Measurements from ENCODE around the gene F2RL1.
A peak's percentile ranks its signal among the peaks of the same experiment; 100 is the strongest.
"Not testable (repeated sequence)": the region's sequence is repeated elsewhere in the genome, so short reads cannot be mapped to it uniquely, and the experiment has no call there.

Gene F2RL1, protein sequence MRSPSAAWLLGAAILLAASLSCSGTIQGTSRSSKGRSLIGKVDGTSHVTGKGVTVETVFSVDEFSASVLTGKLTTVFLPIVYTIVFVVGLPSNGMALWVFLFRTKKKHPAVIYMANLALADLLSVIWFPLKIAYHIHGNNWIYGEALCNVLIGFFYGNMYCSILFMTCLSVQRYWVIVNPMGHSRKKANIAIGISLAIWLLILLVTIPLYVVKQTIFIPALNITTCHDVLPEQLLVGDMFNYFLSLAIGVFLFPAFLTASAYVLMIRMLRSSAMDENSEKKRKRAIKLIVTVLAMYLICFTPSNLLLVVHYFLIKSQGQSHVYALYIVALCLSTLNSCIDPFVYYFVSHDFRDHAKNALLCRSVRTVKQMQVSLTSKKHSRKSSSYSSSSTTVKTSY

DNA sequence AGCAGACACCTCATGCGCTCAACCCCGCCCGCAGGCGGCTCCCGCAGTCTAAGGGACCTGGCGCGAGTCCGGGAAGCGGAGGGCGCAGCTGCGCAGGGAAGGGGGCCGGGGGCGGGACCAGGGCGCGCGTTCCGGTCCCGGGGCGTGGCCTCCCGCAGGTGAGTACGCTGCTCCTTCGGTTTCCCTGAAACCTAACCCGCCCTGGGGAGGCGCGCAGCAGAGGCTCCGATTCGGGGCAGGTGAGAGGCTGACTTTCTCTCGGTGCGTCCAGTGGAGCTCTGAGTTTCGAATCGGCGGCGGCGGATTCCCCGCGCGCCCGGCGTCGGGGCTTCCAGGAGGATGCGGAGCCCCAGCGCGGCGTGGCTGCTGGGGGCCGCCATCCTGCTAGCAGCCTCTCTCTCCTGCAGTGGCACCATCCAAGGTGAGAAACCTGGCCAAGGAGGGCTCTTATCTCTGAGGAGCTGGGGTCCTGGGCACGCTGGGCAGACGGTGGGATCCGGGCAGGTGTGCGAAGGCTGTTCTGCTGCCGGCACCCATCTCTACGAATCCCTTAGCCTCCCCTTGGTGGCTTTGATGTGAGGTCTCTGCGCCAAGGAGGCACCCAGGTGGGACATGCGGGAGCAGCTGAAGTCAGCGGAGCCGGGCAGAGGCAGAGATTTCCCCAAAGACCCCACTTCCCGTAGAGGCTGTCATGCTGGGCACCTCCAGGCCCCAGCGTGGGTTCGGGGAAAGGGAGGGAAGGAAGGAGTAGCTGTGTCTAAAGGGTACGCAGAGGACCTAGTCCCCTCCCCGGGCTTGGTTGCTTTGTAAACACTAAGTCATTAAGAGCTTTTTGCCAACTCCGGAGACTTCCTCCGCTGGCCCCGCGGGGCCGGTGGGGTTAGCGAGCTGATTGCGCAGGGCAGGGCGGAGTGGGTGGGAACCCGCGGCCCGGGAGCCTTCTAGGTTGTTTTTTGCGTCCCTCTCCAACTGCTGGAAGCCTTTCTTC is at the start of gene F2RL1:
F2RL1 (plus strand) TSS at position 187 of the 988 bp plus-strand sequence; CDS start at position 340, 153 bp downstream.
- no peak within 1 kb of the TSS for H3K27ac Mint-ChIP-seq
- H3K4me1 Mint-ChIP-seq: peaks cover 5% of the 10 kb centered on the region
- H3K36me3 Mint-ChIP-seq: no peaks in the 10 kb centered on the region
- DNase-seq (ENCODE audit: low spot score in 2 of 2) (peak; percentile 4 to 59), ATAC-seq (peak; percentile 65)
- peak within 1 kb of the TSS; percentile 63 for H3K4me3 Mint-ChIP-seq
- no peaks in the 10 kb centered on the region for H3K9me3 Mint-ChIP-seq

DNA sequence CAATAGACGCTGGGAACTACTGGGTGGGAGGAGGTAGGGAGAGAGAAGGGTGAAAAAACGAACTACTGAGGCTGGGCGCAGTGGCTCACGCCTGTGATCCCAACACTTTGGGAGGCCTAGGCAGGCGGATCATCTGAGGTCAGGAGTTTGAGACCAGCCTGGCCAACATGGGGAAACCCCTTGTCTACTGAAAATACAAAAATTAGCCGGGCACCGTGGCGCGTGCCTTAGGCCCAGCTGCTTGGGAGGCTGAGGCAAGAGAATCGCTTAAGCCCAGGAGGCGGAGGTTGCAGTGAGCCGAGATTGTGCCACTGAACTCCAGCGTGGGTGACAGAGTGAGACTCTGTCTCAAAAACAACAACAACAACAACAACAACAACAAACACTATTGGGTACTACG is 47.8 kb upstream of the F2RL1 start:
- H3K4me3 Mint-ChIP-seq; H3K27ac Mint-ChIP-seq; DNase-seq (ENCODE audit: low spot score in 2 of 2); H3K4me1 Mint-ChIP-seq; ATAC-seq; H3K9me3 Mint-ChIP-seq; H3K36me3 Mint-ChIP-seq: not testable (repeated sequence)

DNA sequence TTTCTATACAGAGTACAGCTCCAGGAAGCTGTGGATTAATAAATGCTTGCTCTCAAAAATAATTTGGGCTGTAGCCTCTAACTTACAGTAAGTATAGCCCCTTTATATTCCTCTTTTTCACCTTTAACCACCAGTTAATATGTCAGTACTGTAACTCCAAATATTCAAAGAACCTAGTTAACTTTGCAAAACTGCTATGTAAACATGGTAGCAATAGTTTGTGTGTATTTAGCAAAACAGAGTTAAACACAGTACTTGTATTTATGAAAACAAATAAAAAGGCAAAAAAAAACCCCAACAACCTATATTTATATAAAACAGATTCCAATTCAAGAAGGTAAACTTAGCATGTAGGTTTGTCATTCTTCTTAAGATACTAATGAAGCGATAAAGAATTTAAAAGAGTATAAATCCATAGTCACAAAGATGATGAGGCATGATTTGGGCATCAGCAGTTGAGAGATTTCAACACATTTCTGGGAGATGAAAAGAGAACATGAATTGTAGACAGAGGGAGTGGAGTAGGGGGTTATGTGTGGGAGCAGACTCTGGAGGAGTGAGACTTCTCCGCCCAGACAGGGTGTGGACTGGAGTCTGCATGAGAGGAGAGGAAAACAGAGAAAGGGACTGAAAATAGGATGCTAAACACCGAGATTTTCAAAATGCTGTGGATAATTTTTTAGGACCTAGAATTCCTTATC is 47.0 kb upstream of the F2RL1 start:
- no peak overlapping the region for H3K4me3 Mint-ChIP-seq
- H3K27ac Mint-ChIP-seq: peak overlapping the region; percentile 3
- H3K36me3 Mint-ChIP-seq: no peaks in the 10 kb centered on the region

DNA sequence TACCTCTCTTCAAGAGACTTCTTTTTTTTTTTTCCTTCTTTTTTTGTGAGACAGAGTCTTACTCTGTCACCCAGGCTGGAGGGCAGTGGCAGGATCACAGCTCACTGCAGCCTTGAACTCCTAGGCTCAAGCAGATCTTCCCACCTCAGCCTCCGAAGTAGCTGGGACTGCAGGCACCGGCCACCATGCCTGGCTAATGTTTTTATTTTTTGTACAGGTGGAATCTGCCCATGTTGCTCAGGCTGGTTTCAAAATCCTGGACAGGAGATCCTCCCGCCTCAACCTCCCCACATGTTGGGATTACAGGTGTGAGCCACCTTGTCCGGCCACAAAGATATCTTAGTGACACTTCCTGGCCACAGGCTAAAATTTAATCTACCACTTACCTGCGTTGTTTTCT is 42.9 kb upstream of the F2RL1 start:
- no peak for ATAC-seq
- H3K27ac Mint-ChIP-seq: no peak overlapping the region

More for the DNA sequence above, 47.0 kb upstream of the F2RL1 start:
- Mint-ChIP-seq H3K9me3 (no peaks in the 10 kb centered on the region), H3K4me1 (peaks cover under 1% of the 10 kb centered on the region)
- DNase-seq (ENCODE audit: low spot score in 2 of 2): no peak
- no peak for ATAC-seq

DNA sequence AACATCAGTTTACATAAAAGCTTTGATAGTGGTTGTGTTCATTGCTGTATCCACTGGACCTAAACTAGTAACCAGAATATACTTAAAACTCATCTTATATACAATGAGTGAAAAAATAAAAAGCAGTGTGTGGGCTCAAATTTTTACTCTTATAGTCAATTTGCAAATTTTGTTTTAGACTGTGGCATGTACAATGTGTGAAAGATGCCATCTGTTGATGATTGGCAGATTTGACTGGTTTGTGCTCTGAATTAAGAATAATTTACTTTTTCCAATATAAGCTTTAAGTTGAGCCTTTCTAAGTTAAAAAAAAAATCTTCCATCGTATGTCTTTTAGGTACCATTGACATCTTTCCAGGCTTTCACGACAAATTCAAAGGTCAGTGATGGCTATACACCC is 42.4 kb upstream of the F2RL1 start:
- H3K36me3 Mint-ChIP-seq: no peaks in the 10 kb centered on the region
- ATAC-seq: no peak
- H3K27ac Mint-ChIP-seq: no peak overlapping the region
- H3K9me3 Mint-ChIP-seq: no peaks in the 10 kb centered on the region
- DNase-seq (ENCODE audit: low spot score in 2 of 2): no peak
- H3K4me1 Mint-ChIP-seq: no peaks in the 10 kb centered on the region
- no peak overlapping the region for H3K4me3 Mint-ChIP-seq

More for the DNA sequence above, 42.9 kb upstream of the F2RL1 start:
- no peak for DNase-seq (ENCODE audit: low spot score in 2 of 2)
- no peaks in the 10 kb centered on the region for H3K4me1 Mint-ChIP-seq
- H3K4me3 Mint-ChIP-seq: no peak overlapping the region
- H3K36me3 Mint-ChIP-seq: no peaks in the 10 kb centered on the region
- H3K9me3 Mint-ChIP-seq: no peaks in the 10 kb centered on the region

DNA sequence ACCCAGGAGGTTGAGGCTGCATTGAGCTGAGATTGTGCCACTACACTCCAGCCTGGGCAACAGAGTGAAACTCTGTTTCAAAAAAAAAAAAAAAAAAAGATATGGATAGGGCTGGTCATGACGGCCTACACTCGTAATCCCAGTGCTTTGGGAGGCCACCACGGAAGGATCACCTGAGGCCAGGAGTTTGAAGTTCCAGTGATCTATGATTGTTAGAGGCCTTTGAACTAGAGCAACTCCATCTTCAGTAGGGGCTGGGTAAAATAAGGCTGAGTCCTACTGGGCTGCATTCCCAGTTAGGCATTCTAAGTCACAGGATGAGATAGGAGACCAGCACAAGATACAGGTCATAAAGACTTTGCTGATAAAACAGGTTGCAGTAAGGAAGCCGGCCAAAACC is 38.2 kb upstream of the F2RL1 start:
- not testable (repeated sequence) for H3K4me1 Mint-ChIP-seq; DNase-seq (ENCODE audit: low spot score in 2 of 2); ATAC-seq; H3K9me3 Mint-ChIP-seq; H3K36me3 Mint-ChIP-seq; H3K4me3 Mint-ChIP-seq; H3K27ac Mint-ChIP-seq

DNA sequence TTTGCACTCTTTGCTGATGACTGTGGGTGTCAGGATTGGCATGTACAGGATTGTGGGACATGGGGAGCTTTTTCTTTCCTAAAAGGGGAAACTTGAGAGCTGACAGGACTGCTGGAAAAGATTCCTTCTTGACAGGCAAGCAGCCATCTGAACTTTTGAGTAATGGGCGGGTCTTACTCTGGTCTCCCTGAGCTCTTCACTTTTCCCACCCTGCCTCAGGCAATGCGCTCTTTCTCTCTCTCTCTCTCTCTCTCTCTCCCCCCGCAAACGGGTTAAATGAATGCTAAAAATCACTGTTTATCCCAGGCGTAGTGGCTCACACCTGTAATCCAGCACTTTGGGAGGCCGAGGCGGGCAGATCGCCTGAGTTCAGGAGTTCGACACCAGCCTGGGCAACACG is 37.1 kb upstream of the F2RL1 start:
- H3K27ac Mint-ChIP-seq: no peak overlapping the region
- no peak overlapping the region for H3K4me3 Mint-ChIP-seq
- H3K9me3 Mint-ChIP-seq: no peaks in the 10 kb centered on the region
- no peaks in the 10 kb centered on the region for H3K36me3 Mint-ChIP-seq
- no peaks in the 10 kb centered on the region for H3K4me1 Mint-ChIP-seq
- ATAC-seq (no peak), DNase-seq (ENCODE audit: low spot score in 2 of 2) (no peak)

DNA sequence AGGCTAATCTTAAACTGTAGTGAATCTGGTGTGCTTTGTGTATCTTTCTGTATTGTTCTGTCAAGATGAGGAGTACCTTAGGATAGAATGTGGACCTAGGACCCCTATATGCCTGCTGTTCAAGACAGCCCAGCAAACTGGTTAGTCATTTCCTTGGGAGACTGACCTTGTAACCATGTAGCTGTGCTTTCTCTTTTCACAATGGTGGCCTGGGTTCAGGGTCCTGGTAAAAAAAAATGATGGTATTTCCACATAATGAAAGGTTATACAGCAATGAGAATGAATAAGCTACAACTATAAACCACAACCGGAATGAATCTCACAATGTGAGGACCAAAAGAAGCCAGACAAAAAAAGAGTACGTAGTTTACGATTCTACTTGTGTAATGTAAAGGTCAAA is 36.4 kb upstream of the F2RL1 start:
- no peak for DNase-seq (ENCODE audit: low spot score in 2 of 2)
- H3K4me1 Mint-ChIP-seq: no peaks in the 10 kb centered on the region
- ATAC-seq: no peak
- H3K4me3 Mint-ChIP-seq: no peak overlapping the region
- H3K9me3 Mint-ChIP-seq: no peaks in the 10 kb centered on the region
- H3K36me3 Mint-ChIP-seq: no peaks in the 10 kb centered on the region
- H3K27ac Mint-ChIP-seq: no peak overlapping the region

DNA sequence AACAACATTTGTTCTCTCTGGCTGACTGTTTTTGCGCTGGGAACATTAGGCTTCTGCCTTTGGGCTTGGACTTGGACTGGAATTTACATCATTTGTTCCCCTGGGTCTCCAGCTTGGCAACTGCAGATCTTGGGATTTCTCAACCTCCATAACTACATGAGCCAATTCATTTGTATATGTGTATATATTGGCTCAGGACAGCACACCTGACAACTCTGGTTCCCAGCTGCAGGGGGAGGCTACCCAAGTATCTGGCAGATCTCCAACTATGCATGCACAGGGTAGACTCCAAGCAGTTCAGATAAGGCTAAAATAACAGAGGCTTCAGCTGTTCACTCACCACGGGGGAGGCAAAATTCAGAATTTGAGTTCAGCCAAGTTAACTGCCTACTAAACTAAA is 31.6 kb upstream of the F2RL1 start:
- Mint-ChIP-seq H3K36me3 (no peaks in the 10 kb centered on the region), H3K4me3 (no peak overlapping the region), H3K4me1 (peaks cover 17% of the 10 kb centered on the region), H3K9me3 (no peaks in the 10 kb centered on the region), H3K27ac (no peak overlapping the region)
- DNase-seq (ENCODE audit: low spot score in 2 of 2) (no peak), ATAC-seq (no peak)

DNA sequence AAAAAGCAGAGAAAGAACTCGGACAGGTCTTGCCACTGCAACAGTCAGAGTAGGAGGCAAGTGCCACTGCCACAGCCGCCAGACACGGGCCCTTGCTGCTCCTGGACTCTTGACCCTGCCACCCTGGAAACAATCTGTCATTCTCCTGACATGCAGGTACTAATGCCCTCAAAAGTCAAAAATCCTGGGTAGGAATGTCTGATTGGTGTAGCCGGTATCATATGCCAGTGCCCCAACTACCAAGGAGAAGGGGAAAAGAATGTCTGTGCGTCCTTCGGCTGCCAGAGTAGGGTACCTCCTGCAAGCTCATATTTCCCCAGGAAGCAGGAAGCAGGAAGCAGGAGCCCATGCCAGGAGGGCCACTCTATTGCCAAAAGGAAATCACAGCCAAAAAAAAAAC is 30.5 kb upstream of the F2RL1 start:
- no peak overlapping the region for H3K4me3 Mint-ChIP-seq
- peaks cover 17% of the 10 kb centered on the region for H3K4me1 Mint-ChIP-seq
- no peak for ATAC-seq
- no peaks in the 10 kb centered on the region for H3K9me3 Mint-ChIP-seq
- no peak overlapping the region for H3K27ac Mint-ChIP-seq
- no peak for DNase-seq (ENCODE audit: low spot score in 2 of 2)
- no peaks in the 10 kb centered on the region for H3K36me3 Mint-ChIP-seq

DNA sequence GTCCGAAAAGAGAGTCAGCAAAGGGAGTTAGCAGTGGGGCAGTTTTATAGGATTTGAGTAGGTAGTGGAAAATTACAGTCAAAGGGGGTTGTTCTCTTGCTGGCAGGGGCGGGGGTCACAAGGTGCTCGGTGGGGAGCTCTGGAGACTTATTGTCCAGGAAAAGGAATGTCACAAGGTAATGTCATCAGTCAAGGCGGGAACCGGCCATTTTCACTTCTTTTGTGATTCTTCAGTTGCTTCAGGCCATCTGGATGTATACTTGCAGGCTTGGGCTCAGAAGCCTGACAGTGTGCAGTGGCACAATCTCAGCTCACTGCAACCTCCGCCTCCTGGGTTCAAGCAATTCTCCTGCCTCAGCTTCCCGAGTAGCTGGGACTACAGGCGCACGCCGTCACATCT is 29.6 kb upstream of the F2RL1 start:
- H3K4me1 Mint-ChIP-seq: peaks cover 17% of the 10 kb centered on the region
- H3K4me3 Mint-ChIP-seq; ATAC-seq; H3K36me3 Mint-ChIP-seq; DNase-seq (ENCODE audit: low spot score in 2 of 2); H3K9me3 Mint-ChIP-seq; H3K27ac Mint-ChIP-seq: not testable (repeated sequence)

DNA sequence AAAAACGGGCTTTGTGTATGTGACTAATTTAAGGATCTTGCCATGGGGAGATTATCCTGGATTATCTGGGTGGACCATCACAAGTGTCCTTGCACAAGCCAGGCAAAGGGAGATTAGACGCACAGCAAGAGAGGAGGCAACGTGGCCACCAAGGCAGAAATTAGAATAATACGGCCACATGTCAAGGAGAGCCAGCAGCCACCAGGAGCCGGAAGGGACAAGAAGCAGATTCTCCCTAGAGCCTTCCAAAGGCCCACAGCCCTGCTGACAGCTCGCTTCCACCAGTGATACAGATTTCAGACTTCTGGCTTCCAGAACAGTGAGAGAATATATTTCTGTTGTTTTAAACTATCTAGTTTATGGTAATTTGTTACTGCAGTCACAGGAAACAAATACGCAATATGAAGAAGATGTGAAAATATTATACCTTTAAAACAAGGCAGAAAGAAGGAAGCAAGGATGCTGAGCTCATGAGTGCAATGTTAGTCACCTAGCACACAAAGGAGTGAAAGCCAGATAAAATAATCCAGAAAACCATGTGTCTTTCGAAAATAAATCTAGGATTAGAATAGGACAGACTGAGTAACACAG is 28.7 kb upstream of the F2RL1 start:
- Mint-ChIP-seq H3K9me3 (no peaks in the 10 kb centered on the region), H3K4me1 (peaks cover 17% of the 10 kb centered on the region), H3K36me3 (no peaks in the 10 kb centered on the region), H3K27ac (peak overlapping the region; percentile 91), H3K4me3 (peak overlapping the region; percentile 26)
- no peak for DNase-seq (ENCODE audit: low spot score in 2 of 2)
- peak; percentile 60 for ATAC-seq

DNA sequence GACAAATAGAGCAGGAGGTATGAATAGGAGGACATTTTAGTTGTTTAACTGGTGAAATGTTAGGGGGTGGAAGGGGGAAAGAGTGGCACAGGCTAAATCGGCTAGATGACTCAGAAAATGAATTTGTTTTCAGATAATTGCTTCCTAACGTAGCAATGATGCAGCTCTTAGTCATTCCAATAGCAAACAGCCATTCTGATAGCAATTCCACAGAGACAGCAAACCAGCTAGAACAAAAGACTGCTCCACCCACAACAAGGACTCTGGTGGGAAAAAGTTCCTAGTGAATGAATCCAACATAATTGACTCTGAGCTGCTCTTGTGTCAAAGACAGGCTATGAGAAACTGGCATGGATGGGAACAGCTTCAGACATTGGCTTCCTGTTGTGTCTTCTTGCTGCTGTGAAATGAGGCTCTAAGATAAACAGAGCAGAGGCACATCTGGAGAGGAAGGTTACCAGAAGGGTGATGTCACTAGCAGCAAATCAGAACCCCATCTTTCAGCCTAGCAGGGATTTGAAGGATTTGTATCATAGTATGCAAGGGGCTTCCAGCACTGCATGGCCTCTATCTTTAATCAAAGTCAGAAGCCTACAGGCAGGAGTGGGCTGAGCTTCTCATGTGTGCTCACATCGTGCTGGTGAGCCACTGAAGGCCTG is 28.1 kb upstream of the F2RL1 start:
- peak overlapping the region; percentile 91 for H3K27ac Mint-ChIP-seq
- H3K4me1 Mint-ChIP-seq: peaks cover 17% of the 10 kb centered on the region
- ATAC-seq: peak; percentile 94
- H3K36me3 Mint-ChIP-seq: no peaks in the 10 kb centered on the region
- peak; percentile 16 to 67 for DNase-seq (ENCODE audit: low spot score in 2 of 2)
- peak overlapping the region; percentile 26 for H3K4me3 Mint-ChIP-seq
- no peaks in the 10 kb centered on the region for H3K9me3 Mint-ChIP-seq

DNA sequence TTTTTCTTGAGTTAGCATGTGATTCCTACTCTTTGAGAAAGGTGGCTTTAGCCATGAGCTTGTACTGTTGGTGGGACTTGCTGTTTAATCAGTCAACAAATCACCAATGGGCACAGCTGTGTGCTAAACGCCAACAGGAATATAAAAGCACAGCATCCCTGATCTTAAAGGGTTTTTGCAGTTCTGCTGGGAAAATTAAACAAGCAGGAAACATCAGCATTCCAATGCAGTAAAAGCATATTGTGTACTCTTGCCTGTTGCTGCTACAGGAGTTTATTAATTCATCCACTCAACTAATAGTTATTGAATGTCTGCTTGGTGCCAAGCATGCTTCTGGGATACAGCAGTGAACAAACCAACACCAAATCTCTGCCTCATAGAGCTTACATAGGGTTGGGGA is 27.4 kb upstream of the F2RL1 start:
- Mint-ChIP-seq H3K9me3 (no peaks in the 10 kb centered on the region), H3K4me1 (peaks cover 17% of the 10 kb centered on the region), H3K4me3 (no peak overlapping the region), H3K27ac (peak overlapping the region; percentile 91), H3K36me3 (no peaks in the 10 kb centered on the region)
- DNase-seq (ENCODE audit: low spot score in 2 of 2): no peak
- ATAC-seq: no peak

All from stimulated activated effector memory CD8-positive, alpha-beta T cell treated with anti-CD3 and anti-CD28 coated beads, Interleukin-12 subunit alpha, Interleukin-12 subunit beta, amount 100 ng/mL, for 72 hours (primary cell).